GM19372 (cell line): ENCODE results near the gene TVP23A.
"Not testable (repeated sequence)": the region's sequence is repeated elsewhere in the genome, so short reads cannot be mapped to it uniquely, and the experiment has no call there.

Experiments
- ATAC-seq: cut with Tn5 transposase; IDR thresholded peaks from one replicate; pipeline ENCODE4 v1.9.1; 2021; ENCODE audit warnings: mild to moderate bottlenecking, low read depth, moderate library complexity; ENCODE audit not compliant: unreplicated experiment

Gene TVP23A

DNA sequence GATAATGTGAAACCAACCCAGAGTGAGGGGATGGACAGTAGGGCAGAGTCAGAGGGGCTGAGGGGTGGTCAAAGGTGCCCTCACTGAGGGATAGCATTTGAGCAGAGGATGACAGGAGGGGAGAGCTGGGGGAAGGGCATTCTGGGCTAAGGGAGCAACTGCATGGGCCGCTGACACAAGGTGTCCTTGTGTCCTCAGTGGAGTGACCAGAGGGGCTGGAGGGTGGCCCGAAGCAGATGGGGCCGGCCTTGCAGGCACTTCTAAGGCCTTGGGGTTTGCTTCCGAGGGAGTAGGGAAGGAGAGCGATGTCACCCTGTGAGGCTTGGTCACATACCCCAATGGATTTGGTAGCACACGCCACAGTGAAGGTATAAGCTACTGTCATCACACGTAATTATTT, 64.9 kb downstream of the TVP23A start:
- ATAC-seq, result no peak

DNA sequence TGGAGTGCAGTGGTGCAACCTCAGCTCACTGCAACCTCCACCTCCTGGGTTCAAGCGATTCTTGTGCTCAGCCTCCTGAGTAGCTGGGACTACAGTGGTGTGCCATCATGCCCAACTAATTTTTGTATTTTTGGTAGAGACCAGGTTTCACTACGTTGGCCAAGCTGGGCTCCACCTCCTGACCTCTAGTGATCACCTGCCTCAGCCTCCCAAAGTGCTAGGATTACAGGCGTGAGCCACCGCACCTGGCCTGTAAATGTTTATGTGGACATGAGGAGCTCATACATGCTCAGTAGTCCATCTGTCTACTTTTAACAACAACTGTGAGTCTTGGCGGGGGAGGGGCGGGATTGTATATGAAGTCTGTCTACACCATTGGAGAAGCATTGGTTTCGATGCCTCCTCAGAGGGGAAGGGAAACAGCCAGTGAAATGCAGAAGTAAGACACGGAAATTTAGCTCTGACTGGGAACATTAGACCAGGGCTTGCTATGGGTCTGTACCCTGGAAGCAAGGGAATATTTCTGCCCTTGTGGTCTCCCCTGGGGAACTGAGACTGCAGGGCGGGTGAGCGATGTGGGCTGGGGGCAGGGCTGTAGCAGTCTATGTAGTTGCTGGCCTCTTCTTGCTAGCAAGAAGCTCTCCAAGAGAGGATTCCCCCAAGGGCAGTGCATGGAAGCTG, 65.6 kb downstream of the TVP23A start:
- ATAC-seq, result peak; percentile 65

DNA sequence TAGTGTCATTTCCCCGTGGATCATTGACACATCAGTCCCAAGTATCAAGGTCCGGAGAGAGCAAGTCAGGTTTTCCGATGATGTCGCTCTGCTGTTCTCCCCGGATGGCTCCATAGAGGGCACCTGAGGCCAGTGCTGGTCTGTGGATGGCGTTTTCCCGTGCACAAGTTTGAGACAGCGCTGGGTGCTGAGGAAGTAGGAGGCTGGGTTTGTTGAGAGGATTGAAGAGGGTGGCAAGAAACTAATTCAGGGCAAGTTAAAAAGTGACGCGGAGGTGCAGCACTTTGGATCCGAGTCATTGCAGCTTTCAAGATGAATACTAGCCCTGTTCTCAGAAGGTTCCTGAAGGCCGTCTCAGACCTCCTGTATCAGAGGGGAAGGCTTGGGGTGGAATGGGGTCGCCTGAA, 67.3 kb downstream of the TVP23A start:
- no peak for ATAC-seq

DNA sequence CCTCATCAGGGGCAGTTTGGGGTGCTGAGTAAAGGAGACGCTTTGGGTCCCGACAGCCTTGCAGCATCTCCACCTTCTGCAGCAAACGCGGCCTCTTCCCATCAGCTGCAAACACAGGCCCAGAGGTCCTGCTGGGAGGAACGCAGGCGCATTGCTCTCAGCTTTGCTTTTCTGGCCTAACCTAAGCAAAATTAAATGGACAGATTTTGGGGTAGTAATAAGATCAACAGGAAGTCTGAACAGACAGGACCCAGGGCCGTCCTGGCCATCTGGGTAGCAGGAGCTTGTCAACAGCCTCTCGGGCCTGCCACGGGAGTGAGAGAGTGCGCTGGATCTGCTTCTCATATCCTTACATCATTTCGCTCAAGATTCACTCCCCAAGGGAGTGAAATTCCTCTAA, 67.8 kb downstream of the TVP23A start:
- no peak for ATAC-seq

DNA sequence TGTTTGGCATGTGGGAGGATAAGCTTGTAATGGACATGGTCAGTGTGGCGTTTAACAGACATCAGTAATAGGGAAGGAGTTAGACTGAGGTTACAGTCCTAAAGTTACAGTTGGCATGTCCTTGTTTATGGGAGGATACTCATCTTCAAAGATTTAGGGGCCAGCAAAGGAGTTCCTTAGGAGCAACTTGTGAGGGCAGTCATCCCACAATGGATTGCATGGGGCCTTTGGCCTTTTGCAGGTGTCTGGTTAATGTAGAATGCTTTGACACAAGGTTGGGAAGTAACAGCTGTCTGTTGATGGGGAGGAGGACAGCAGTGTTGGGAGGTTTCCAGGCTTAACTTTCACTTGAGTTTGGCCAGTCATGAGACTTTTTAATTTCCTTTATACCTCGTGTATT, 72.8 kb downstream of the TVP23A start:
- no peak for ATAC-seq

DNA sequence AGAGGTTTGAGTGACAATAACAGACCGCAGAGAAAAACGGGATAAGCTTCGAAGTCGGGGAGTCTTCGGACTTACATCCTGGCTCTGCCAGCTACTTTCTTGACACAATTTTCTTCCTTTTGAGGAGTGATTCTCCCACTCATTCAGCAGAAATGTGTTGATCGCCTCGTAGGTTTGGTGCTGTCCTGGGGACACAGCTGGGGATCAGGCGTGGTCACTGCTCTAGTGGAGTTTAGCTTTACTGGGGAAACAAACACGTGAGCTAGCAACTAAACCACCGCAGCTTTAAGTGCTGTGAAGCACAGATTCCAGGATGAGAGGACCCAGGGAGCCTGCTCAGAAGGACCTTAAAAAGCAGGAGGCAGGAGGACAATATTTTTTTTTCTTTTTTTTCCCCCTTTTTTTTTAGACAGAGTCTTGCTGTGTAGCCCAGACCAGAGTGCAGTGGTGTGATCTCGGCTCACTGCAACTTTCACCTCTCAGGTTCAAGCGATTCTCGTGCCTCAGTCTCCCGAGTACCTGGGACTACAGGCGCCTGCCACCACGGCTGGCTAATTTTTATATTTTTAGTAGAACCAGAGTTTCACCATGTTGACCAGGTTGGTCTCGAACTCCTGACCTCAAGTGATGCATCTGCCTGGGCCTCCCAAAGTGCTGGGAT, 74.1 kb downstream of the TVP23A start:
- no peak for ATAC-seq

DNA sequence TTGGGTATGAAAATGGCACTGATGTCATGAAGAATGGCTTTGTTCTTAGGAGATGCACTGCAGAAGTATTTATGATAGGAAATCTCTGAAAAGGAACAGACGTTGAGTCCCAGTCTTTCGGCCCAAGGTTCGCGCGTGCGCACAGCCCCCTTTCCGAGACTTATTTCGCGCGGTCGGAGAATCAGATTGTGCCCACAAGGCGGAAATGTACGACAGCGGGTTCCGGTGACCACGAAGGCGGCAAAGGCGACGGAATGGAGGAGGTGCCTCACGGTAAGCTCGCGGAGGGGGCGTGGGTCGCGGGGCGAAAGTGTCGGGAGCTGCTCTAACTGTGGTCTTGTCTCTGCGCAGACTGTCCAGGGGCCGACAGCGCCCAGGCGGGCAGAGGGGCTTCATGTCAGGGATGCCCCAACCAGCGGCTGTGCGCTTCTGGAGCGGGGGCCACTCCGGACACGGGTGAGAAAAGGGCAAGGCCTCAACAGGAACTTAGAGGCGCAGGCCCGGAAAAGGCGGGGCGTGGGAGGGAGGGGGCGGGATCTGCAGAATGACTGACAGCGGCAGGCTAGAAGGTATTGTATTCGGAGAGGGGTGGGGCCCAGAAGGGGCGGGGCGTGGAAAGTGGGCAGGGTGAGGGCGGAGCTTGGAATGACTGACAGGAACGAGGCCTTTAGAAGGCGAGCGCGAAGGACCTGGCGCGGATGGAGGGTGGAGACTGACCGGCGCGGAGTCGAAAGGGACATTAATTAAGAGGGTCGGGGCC, 74.8 kb downstream of the TVP23A start, which contains the start of gene NUBP1:
Gene NUBP1, plus strand, starts transcription at position 233 of the 760 bp plus-strand sequence. Its CDS starts 22 bp downstream, at position 255.
- ATAC-seq, result peak; percentile 86

DNA sequence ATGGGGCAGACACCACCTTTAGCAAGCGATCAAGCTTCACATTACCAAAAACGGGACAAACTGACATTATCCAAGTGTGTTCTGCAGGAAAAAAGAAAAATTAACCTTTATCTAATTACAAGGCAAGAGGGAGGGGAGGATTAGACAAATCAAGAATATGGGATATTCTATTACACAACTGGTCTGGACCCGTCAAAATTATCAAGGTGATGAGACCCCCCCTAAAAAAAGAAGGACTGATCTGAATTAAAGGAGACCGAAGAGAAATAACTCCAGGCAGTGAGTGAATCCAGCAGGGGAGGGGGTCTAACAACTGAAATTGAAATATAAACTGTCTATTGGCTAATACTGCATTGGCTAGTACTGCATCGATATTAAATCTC, 75.4 kb downstream of the TVP23A start:
- ATAC-seq, result no peak

DNA sequence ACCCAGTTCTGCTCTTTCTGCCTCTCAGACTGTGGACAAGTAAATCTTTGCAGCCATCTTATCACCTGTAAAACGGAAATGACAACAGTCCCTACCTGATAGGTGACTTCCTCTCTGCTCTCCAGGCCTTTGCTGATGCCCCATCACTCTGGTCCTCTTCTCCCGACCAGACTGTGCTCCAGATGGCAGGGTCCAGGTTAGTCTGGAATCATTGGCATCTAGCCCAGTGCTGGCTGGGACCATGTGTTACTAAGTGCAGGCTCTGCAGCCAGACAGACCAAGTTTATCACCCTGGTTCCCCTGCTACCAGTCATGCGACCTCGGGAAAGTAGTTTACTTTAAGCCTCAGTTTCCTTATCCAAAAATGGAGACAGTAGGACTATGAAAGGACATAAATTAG, 76.8 kb downstream of the TVP23A start:
- ATAC-seq, result no peak

DNA sequence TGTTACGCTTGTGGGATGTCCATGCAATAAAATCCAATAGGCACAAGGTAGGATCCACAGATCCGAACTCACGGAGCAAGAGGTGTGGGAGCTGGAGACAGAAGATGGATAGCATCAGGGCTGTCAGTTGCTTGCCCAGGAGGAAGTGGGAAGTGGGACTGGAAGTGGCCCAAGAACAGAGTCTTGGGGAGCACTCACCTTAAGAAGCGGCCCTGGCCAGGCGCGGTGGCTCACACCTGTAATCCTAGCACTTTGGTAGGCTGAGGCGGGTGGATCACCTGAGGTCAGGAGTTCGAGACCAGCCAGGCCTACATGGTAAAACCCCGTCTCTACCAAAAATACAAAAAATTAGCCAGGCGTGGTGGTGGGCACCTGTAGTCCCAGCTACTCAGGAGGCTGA, 77.3 kb downstream of the TVP23A start:
- not testable (repeated sequence) for ATAC-seq

DNA sequence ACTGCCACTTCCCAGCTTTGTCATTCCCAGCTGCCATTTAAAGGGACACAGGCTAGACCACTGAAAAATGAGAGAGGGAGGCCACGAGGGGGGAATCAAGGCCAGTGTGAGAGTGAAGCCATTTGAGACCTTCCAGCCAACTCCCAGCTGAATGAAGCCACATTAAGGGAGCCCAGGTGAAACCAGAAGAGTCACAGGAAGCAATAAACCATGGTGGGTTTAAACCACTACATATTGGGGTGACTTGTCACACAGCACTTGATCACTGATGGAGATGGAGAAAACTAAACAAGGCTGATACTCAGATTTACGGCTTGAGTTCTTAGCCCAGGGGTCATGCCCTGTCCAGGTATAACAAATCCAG, 77.8 kb downstream of the TVP23A start:
- ATAC-seq, result no peak

DNA sequence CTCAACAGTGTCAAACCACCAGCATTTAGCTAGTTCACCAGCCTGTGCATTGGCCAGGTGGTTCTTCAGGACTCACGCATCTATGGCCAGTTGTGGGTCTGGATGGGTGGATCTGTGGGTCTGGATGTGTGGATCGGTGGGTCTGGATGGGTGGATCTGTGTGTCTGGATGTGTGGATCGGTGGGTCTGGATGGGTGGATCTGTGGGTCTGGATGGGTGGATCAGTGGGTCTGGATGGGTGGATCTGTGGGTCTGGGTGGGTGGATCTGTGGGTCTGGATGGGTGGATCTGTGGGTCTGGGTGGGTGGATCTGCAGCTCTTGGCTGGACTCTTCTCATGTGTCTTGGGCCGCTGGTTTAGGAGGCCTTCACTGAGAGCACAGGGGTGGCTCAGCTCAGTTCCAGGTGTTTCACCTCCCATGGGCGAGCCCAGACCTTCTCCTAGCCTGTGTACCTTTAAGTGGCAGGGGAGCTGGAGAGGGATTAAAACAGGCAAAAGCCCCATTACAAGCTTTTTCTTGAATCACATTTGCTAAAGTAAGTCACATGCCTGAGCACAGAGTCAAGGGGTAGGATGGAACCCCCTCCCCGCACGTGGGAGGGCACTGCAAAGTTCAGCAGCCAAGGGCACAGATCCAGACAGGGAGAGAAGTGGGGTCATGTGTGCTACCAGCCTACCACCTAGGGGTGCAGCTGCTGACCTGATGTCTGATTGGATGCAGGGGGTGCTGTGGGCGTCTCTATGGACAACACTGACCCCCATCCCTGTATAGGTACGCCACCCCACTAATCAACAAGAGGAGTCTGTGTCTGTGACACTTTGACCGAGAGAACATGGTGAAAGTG, 78.4 kb downstream of the TVP23A start:
- no peak for ATAC-seq

DNA sequence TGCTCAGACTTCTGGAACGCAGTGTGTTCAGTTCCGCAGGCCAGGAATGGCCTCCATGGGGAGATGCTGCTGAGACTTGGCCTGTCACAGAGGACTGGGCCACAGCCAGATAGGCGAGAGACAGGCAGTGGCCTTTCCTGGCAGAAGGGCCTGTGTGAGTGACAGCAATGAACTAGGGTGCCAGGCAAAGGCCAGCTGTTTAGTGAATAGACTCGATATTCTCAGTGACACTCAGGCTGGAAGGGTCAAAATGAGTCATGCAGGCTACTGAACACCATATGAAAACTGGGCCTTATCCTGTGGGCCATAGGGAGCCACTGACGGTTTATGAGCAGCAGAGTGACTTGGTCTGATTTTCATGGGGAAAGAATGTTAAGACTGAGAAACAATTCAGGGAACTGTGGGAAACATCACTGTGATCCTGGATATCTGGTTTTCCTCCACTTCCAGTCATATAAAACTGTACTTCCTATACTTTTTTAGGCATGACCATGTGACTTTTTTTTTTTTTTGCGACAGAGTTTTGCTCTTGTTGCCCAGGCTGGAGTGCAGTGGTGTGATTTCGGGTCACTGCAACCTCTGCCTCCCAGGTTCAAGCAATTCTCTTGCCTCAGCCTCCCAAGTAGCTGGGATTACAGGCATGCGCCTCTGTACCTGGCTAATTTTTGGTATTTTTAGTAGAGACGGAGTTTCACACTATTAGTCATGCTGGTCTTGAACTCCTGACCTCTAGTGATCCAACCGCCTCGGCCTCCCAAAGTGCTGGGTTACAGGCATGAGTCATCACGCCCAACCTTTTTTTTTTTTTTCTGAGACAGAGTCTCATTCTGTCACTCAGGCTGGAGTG, 80.1 kb downstream of the TVP23A start:
- ATAC-seq, result peak; percentile 43

DNA sequence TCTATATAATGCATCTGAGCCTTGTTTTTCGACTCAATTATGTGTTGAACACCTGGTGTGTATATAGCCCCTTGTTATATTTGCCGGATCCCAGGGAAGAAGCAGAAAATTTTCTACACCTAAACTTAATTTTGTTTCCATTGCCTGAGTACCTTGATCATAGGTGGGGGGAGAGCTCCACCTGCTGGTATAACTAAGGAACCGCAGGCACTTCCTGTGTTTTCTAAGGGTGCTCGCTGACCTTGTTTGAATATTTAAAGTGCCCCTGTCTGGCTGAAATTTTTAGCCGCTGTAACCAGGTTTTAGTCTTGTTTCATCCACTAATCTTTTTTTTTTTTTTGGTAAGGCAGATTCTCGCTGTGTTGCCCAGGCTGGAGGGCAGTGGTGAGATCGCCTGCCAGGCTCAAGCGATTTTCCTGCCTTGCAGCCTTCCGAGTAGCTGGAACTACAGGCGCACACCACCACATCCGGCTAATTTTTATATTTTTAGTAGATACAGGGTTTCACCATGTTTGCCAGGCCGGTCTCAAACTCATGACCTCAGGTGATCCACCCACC, 81.4 kb downstream of the TVP23A start:
- peak; percentile 49 for ATAC-seq

DNA sequence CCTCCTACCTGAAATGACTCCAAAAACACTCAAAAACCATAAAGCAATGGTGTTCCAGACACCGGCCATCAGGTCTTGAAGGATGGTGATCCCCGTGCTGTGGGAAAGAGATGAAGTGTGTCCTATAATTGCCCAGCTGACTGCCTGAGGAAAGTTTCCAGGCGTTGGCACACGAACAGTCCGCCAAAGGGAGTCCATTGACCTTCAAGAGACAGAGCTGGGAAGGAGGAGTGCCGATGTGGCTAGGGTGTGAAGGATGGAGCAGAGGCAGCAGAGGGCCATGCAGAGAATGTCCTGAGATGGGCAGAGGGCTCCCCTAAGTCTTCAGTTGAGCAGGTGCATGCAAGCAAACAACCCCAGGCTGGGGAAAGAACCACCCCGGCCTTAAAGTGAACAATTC, 86.8 kb downstream of the TVP23A start:
- no peak for ATAC-seq

DNA sequence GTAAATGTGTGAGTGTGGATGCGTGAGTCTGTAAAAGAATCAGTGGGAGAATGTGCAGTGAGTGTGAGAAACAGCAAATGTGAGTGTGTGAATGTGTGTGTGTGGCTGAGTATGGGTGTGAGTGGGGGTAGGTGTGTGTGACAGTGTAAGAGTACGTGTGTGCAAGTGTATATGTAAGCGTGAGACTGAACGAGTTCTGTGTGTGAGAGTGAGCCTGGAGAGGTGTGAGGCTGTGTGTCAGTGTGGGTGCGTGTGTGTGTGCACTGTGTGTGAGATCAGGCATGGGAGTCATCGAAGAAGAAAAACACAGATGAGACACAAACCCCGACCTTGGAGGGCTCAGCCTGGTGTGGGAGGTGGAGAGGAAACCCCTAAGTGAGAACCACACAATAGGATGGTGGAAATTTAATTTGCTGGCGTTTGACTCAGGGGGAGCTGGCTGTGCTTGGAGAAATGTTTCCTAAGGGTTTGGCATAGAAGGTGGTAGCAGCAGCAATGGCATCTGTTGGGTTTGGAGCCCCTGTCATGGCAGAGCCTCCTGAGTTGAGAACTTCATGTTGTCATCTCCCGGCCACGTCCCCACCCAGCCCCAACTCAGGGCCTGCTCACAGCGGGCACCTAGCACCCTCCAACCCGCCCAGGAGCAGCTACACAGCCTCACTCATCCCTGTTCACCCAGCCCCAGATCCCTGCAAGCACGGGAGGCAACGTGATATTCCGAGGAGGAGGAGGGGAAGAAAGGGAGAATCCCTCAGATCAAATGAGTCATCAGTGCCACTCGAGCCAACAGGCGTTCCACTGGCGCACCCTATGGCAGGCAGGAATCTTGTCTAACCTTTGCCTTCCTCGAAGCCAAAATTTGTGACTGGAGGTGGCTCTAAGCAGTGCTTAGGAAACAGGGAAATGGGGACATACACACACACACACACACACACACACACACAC, 89.2 kb downstream of the TVP23A start:
- ATAC-seq, result no peak

DNA sequence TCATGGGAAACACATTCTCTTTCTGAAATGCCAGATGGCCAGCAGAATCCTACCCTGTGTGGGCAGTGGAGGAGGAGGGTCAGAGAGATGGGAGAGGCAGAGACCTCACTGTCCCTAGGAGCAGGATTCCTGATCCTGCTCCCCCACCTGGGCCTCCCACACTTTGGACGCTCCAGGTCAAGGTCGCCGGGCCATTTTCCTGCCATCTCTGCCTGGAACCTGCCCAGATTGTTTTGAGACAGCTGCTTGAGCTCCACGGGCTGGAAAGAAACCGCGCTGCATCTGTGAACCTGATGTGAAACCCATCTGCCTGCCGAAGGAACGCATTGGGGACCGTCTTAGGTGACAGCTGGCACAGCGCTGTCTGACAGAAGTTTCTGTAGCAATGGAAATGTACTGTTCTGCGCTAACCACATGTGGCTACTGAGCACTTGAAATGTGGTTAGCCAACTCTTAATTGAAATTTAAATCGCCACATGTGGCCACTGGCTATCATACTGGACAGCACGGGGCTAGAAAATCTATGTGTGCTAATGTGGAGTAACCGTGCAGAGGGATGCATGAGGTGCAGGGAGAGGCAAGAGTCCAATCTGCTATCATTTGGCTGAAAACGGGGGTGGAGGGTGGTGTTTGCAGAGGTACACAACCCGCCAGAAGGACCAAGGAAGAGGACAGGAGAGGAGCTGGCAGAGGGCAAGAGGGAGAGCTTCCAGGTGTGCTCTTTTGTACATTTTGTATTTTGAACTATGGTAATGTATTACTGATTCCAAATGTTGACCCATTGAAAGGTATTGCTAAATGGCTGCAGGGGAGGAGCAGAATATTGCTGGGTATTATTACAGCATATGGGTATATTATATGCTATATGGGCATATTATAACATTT, 90.3 kb downstream of the TVP23A start:
- no peak for ATAC-seq
